Type B pancreatic cell (in vitro differentiated cells): ENCODE measurements around the gene ZBTB33. TPM values are rescaled to one million over a fixed set of nuclear protein-coding genes. Genes with fewer than 3 reads are reported as not detected.

Experiments
- DNase-seq: peaks from one replicate; pipeline ENCODE4 v3.0.0; 2021; ENCODE audit warnings: mixed read lengths; ENCODE audit not compliant: unreplicated experiment; ENCODE audit errors: extremely low spot score
- H3K27ac Mint-ChIP-seq: 2 replicates; pipeline ENCODE4 v1.8.0; 2021; ENCODE audit warnings: mild to moderate bottlenecking, mixed read lengths
- H3K27me3 Mint-ChIP-seq: 2 replicates; pipeline ENCODE4 v1.8.0; 2021; ENCODE audit warnings: mixed read lengths
- H3K36me3 Mint-ChIP-seq: 2 replicates; pipeline ENCODE4 v1.8.0; 2021; ENCODE audit warnings: mixed read lengths
- H3K4me1 Mint-ChIP-seq: one replicate; pipeline ENCODE4 v1.8.0; 2021; ENCODE audit warnings: mixed read lengths; ENCODE audit not compliant: unreplicated experiment
- H3K4me3 Mint-ChIP-seq: 2 replicates; pipeline ENCODE4 v1.8.0; 2021; ENCODE audit warnings: mild to moderate bottlenecking, mixed read lengths
- H3K9me3 Mint-ChIP-seq: 2 replicates; pipeline ENCODE4 v1.8.0; 2021; ENCODE audit warnings: mixed read lengths
- total RNA-seq: library from RNA; stranded (reverse); gene quantifications from 2 replicates; pipeline ENCODE4 v1.2.1, GENCODE V29; 2021; ENCODE audit warnings: low replicate concordance
- TF ChIP-seq, protein P1 (sequence below): fragments of 200-600 bp; sonication (generic); conservative IDR thresholded peaks from 2 replicates; pipeline ENCODE4 v1.5.0; 2021; ENCODE audit warnings: antibody characterized with exemption, mild to moderate bottlenecking

ZBTB33 gene
- total RNA-seq, 1 donor from 2014 or later: 25.7 TPM

DNA sequence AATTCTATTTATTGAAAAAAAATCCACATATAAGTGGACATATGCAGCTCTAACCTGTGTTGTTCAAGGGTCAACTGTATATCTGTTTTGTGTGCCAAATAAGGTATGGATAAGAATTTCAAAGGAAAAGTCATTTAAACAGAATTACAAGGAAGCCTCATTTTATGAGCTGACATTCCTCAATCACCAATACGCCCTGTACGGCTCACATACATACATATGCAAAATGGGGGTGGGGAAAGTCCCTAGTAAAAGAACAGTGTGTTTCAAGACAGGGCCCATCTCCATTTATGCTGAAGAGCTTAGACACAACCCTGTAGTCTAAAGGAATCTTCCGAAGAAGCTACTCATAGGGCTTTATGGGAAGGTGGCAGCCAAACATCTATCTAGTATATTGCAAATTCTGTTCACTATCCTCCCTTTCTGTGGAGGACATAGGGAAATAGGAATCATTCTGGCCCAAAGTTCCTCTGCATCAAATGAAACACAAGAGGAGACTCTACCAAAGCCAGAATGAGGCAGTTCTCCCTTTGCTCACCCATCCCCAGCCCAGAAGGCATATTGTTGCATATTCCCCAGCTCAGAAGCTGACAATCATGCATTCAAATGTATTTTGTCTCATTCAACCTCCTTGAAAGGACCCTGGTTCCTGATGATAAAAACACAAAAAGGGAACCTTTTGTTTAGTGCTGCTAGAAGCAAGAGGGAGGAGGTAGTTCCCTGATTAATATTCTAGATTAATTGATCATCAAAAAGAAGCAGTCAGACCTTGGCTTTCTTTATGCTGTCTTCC, 13.7 kb upstream of the ZBTB33 start:
- H3K27me3 Mint-ChIP-seq: no peaks in the 10 kb centered on the region
- TF ChIP-seq, protein P1, sequence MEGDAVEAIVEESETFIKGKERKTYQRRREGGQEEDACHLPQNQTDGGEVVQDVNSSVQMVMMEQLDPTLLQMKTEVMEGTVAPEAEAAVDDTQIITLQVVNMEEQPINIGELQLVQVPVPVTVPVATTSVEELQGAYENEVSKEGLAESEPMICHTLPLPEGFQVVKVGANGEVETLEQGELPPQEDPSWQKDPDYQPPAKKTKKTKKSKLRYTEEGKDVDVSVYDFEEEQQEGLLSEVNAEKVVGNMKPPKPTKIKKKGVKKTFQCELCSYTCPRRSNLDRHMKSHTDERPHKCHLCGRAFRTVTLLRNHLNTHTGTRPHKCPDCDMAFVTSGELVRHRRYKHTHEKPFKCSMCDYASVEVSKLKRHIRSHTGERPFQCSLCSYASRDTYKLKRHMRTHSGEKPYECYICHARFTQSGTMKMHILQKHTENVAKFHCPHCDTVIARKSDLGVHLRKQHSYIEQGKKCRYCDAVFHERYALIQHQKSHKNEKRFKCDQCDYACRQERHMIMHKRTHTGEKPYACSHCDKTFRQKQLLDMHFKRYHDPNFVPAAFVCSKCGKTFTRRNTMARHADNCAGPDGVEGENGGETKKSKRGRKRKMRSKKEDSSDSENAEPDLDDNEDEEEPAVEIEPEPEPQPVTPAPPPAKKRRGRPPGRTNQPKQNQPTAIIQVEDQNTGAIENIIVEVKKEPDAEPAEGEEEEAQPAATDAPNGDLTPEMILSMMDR: no peak
- no peak for DNase-seq
- no peak overlapping the region for H3K4me3 Mint-ChIP-seq
- H3K4me1 Mint-ChIP-seq: no peaks in the 10 kb centered on the region
- H3K27ac Mint-ChIP-seq: no peak overlapping the region
- H3K36me3 Mint-ChIP-seq: no peaks in the 10 kb centered on the region
- H3K9me3 Mint-ChIP-seq: no peaks in the 10 kb centered on the region

- TF ChIP-seq, protein P1: no peak
- no peaks in the 10 kb centered on the region for H3K4me1 Mint-ChIP-seq
- no peaks in the 10 kb centered on the region for H3K9me3 Mint-ChIP-seq
- no peak overlapping the region for H3K4me3 Mint-ChIP-seq
- no peak overlapping the region for H3K27ac Mint-ChIP-seq
- DNase-seq: no peak
- H3K27me3 Mint-ChIP-seq: no peaks in the 10 kb centered on the region
- H3K36me3 Mint-ChIP-seq: no peaks in the 10 kb centered on the region
These were observed 11.7 kb upstream of the ZBTB33 start for GRCh38 chrX:120238933-120239332.

- Mint-ChIP-seq H3K4me3 (peak overlapping the region; percentile 43), H3K9me3 (no peaks in the 10 kb centered on the region), H3K27ac (no peak overlapping the region), H3K4me1 (no peaks in the 10 kb centered on the region), H3K27me3 (peaks cover 12% of the 10 kb centered on the region), H3K36me3 (no peaks in the 10 kb centered on the region)
- no peak for DNase-seq
- TF ChIP-seq, protein P1: no peak
These were observed 7.8 kb upstream of the ZBTB33 start for GRCh38 chrX:120242813-120243212.

DNA sequence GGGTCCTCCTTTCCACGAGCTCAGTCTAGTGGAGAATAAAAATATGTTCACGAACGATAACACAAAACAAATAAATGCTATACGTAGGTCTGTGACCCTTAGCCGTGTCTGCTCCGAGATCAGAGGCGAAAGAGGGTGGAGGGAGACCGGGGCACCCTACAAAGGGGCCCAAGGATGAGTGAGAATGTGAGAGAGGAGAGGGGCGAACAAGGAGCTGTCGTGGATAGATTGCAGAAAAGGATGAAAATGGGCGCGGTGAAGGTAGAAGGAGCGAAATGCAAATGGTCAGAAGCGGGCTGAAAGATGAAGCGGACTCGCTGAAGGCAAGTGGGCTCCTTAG, 6.2 kb upstream of the ZBTB33 start:
- no peaks in the 10 kb centered on the region for H3K9me3 Mint-ChIP-seq
- peak overlapping the region; percentile 88 for H3K27ac Mint-ChIP-seq
- no peak for DNase-seq
- H3K36me3 Mint-ChIP-seq: no peaks in the 10 kb centered on the region
- TF ChIP-seq, protein P1: no peak
- no peaks in the 10 kb centered on the region for H3K4me1 Mint-ChIP-seq
- peak overlapping the region; percentile 91 for H3K4me3 Mint-ChIP-seq
- H3K27me3 Mint-ChIP-seq: peaks cover 14% of the 10 kb centered on the region

- H3K27ac Mint-ChIP-seq: peak overlapping the region; percentile 88
- no peaks in the 10 kb centered on the region for H3K4me1 Mint-ChIP-seq
- no peaks in the 10 kb centered on the region for H3K9me3 Mint-ChIP-seq
- H3K36me3 Mint-ChIP-seq: no peaks in the 10 kb centered on the region
- DNase-seq: peak; percentile 69
- TF ChIP-seq, protein P1: peak; percentile 15
- peak overlapping the region; percentile 91 for H3K4me3 Mint-ChIP-seq
- peaks cover 14% of the 10 kb centered on the region for H3K27me3 Mint-ChIP-seq
These were observed 5.7 kb upstream of the ZBTB33 start for GRCh38 chrX:120244735-120245498.
